Gastrocnemius medialis (tissue), 4 donors: Measurements from ENCODE around the gene LIMCH1.

Experiments used
- CTCF ChIP-seq, 5 experiments: fragments of 450-650 bp in 3 of 5; fragments of 200-600 bp in 2 of 5; sonication (generic) in 2 of 5; IDR thresholded peaks in 4 of 5; conservative IDR thresholded peaks in 1 of 5; 1 replicate in 4 of 5; 2 replicates in 1 of 5; pipeline ENCODE4 v1.5.1; 2016 to 2019; ENCODE audit warnings: antibody characterized with exemption in 5 of 5, mild to moderate bottlenecking in 3 of 5, moderate library complexity in 3 of 5
- POLR2A ChIP-seq, 2 donors: fragments of 450-650 bp; IDR thresholded peaks; one replicate each; pipeline ENCODE4 v1.6.1; 2017; ENCODE audit warnings: antibody characterized with exemption in 2 of 2, mild to moderate bottlenecking in 2 of 2, moderate library complexity in 2 of 2

GRCh38 chr4:41534404-41534803 lies 3.6 kb upstream of the LIMCH1 start:
- TF ChIP-seq CTCF (IDR thresholded peaks at IDR 0.05 in 4 of 5, conservative IDR thresholded peaks at IDR 0.05 in 1 of 5) (no peak), POLR2A (IDR thresholded peaks at IDR 0.05) (no peak)
